Measurements from ENCODE around the gene PANX2.
A peak's percentile ranks its signal among the peaks of the same experiment; 100 is the strongest.

PANX2 gene

DNA sequence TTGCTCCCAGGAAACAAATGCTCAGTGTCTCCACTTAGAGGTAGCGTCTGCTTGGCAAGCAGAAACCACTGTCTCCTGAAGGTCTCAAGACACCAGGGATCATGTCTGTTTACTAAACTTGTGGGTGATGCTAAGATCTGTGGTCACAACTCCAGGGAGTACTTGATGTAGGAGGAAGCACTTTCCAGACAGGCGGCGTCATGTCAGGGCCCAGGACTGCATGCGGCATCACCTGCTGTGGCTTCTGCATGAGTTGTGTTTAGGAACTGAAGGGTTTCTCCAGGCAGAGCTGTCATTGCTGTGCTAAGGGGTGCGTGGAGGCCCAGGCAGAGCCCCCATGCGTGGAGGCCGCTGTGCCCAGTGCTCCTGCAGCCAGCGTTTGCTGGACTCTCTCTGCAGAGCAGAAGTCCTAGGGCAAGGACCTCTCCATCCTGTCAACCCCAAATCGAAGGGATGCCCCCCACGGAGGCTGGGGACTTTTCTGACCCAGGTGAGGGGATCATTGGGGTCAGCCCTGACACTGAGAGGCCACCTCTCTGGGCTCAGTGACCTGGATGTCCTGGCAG, 8.1 kb upstream of the PANX2 start:
- Histone ChIP-seq H3K27ac (ENCODE audit: low read length, poor library complexity, severe bottlenecking) (no peak overlapping the region), H3K79me1 (replicated peaks; ENCODE audit: low read length, poor library complexity, severe bottlenecking) (no peaks in the 10 kb centered on the region), H3K23ac (ENCODE audit: low read length in 2 of 2) (no peak overlapping the region)

DNA sequence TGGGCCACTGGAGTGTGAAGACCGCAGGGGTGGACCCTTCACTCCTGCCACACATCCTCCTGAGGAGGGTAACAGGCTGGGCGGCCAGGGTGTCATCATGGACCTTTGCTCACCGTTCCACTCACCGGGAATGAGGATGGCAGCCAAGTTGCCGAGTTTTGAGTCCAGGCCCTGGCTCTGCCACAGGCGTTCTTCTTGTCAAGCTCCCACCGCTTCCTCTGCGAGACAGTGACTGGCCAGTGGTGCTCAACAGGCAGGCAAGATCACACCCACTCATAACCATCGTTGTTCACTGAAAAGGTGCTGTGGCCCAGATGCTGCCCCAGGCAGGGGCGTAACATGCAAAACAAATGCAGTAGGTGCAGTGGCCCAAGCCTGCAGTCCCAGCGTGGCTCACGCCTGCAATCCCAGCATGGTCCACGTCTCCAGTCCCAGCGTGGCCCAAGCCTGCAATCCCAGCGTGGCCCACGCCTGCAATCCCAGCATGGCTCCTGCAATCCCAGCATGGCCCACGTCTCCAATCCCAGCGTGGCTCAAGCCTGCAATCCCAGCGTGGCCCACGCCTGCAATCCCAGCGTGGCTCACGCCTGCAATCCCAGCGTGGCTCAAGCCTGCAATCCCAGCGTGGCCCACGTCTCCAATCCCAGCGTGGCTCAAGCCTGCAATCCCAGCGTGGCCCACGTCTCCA, 5.0 kb upstream of the PANX2 start:
- no peak overlapping the region for H4K8ac ChIP-seq (ENCODE audit: low read length)
- H3K36me3 ChIP-seq (ENCODE audit: control insufficient read depth in 1 of 2, insufficient read depth in 2 of 2, low read depth in 1 of 2, low read length in 2 of 2) = peaks cover 0 to 4% of the 10 kb centered on the region in 2 experiments
- H3K27ac ChIP-seq (ENCODE audit: low read length, poor library complexity, severe bottlenecking) = no peak overlapping the region
- peak overlapping the region in 1 of 2 experiments; percentile 5 for H3K4me3 ChIP-seq (ENCODE audit: insufficient read depth in 1 of 2, low read depth in 1 of 2, low read length in 2 of 2)
- no peak overlapping the region for H3K14ac ChIP-seq (ENCODE audit: low read length in 2 of 2)
- peaks cover 7% of the 10 kb centered on the region for H3K4me1 ChIP-seq (ENCODE audit: control insufficient read depth, insufficient read depth, low read depth, low read length)
- no peak overlapping the region for H2BK15ac ChIP-seq (ENCODE audit: low read depth, poor library complexity, severe bottlenecking)
- no peaks in the 10 kb centered on the region for H3K79me1 ChIP-seq (replicated peaks; ENCODE audit: low read length, poor library complexity, severe bottlenecking)
- H3K9ac ChIP-seq (ENCODE audit: low read length) = no peak overlapping the region
- no peak overlapping the region for H4K91ac ChIP-seq (ENCODE audit: low read length)
- H3K23ac ChIP-seq (ENCODE audit: low read length in 2 of 2) = no peak overlapping the region
- no peak overlapping the region for H2BK120ac ChIP-seq (ENCODE audit: low read depth, low read length)
- H3K4ac ChIP-seq (ENCODE audit: low read depth in 1 of 2, low read length in 2 of 2) = no peak overlapping the region
- no peak overlapping the region for H3K4me2 ChIP-seq (ENCODE audit: low read length, poor library complexity, severe bottlenecking)
- no peak overlapping the region for H2AK5ac ChIP-seq (ENCODE audit: low read length, severe bottlenecking)
- no peaks in the 10 kb centered on the region for H3K9me3 ChIP-seq (ENCODE audit: control insufficient read depth, low read length)
- H2AFZ ChIP-seq (ENCODE audit: low read depth, low read length) = no peak overlapping the region
- H2BK5ac ChIP-seq (ENCODE audit: low read depth, low read length, poor library complexity, severe bottlenecking) = no peak overlapping the region
- WGBS = 95% methylated on average over 28 of the region's 28 CpGs
- H2BK12ac ChIP-seq (ENCODE audit: low read length in 2 of 2) = no peak overlapping the region
- H3K18ac ChIP-seq (ENCODE audit: low read depth in 1 of 2, low read length in 2 of 2) = no peak overlapping the region
- H3K27me3 ChIP-seq (ENCODE audit: control insufficient read depth in 1 of 2, insufficient read depth in 1 of 2, low read length in 2 of 2) = peaks cover 24 to 52% of the 10 kb centered on the region in 2 experiments
- DNase-seq = no peak

More for the DNA sequence above, 8.1 kb upstream of the PANX2 start:
- H3K9me3 ChIP-seq (ENCODE audit: control insufficient read depth, low read length) = no peaks in the 10 kb centered on the region
- no peak overlapping the region for H2BK15ac ChIP-seq (ENCODE audit: low read depth, poor library complexity, severe bottlenecking)
- no peaks in the 10 kb centered on the region for H3K4me1 ChIP-seq (ENCODE audit: control insufficient read depth, insufficient read depth, low read depth, low read length)
- H3K18ac ChIP-seq (ENCODE audit: low read depth in 1 of 2, low read length in 2 of 2) = no peak overlapping the region
- peaks cover 0 to 7% of the 10 kb centered on the region in 2 experiments for H3K36me3 ChIP-seq (ENCODE audit: control insufficient read depth in 1 of 2, insufficient read depth in 2 of 2, low read depth in 1 of 2, low read length in 2 of 2)
- H3K4me2 ChIP-seq (ENCODE audit: low read length, poor library complexity, severe bottlenecking) = no peak overlapping the region
- peak; percentile 71 for DNase-seq
- no peak overlapping the region for H3K4me3 ChIP-seq (ENCODE audit: insufficient read depth in 1 of 2, low read depth in 1 of 2, low read length in 2 of 2)
- no peak overlapping the region for H2BK5ac ChIP-seq (ENCODE audit: low read depth, low read length, poor library complexity, severe bottlenecking)
- H3K14ac ChIP-seq (ENCODE audit: low read length in 2 of 2) = no peak overlapping the region
- H4K8ac ChIP-seq (ENCODE audit: low read length) = no peak overlapping the region
- WGBS = 82% methylated on average over 10 of the region's 10 CpGs
- H2BK12ac ChIP-seq (ENCODE audit: low read length in 2 of 2) = no peak overlapping the region
- no peak overlapping the region for H2AFZ ChIP-seq (ENCODE audit: low read depth, low read length)
- H2BK120ac ChIP-seq (ENCODE audit: low read depth, low read length) = no peak overlapping the region
- no peak overlapping the region for H3K4ac ChIP-seq (ENCODE audit: low read depth in 1 of 2, low read length in 2 of 2)
- H4K91ac ChIP-seq (ENCODE audit: low read length) = no peak overlapping the region
- peaks cover 31 to 54% of the 10 kb centered on the region in 2 experiments for H3K27me3 ChIP-seq (ENCODE audit: control insufficient read depth in 1 of 2, insufficient read depth in 1 of 2, low read length in 2 of 2)
- no peak overlapping the region for H2AK5ac ChIP-seq (ENCODE audit: low read length, severe bottlenecking)
- no peak overlapping the region for H3K9ac ChIP-seq (ENCODE audit: low read length)

- Histone ChIP-seq H3K79me1 (replicated peaks; ENCODE audit: low read length, poor library complexity, severe bottlenecking) (no peaks in the 10 kb centered on the region), H3K4me2 (ENCODE audit: low read length, poor library complexity, severe bottlenecking) (no peak overlapping the region), H2BK120ac (ENCODE audit: low read depth, low read length) (no peak overlapping the region), H3K14ac (ENCODE audit: low read length in 2 of 2) (no peak overlapping the region), H4K91ac (ENCODE audit: low read length) (no peak overlapping the region), H3K4ac (ENCODE audit: low read depth in 1 of 2, low read length in 2 of 2) (no peak overlapping the region), H4K8ac (ENCODE audit: low read length) (no peak overlapping the region), H2BK5ac (ENCODE audit: low read depth, low read length, poor library complexity, severe bottlenecking) (no peak overlapping the region), H3K9me3 (ENCODE audit: control insufficient read depth, low read length) (no peaks in the 10 kb centered on the region), H3K23ac (ENCODE audit: low read length in 2 of 2) (no peak overlapping the region), H2AFZ (ENCODE audit: low read depth, low read length) (no peak overlapping the region), H3K36me3 (ENCODE audit: control insufficient read depth in 1 of 2, insufficient read depth in 2 of 2, low read depth in 1 of 2, low read length in 2 of 2) (no peaks in the 10 kb centered on the region), H2BK12ac (ENCODE audit: low read length in 2 of 2) (no peak overlapping the region), H2AK5ac (ENCODE audit: low read length, severe bottlenecking) (no peak overlapping the region), H3K9ac (ENCODE audit: low read length) (no peak overlapping the region), H3K18ac (ENCODE audit: low read depth in 1 of 2, low read length in 2 of 2) (no peak overlapping the region), H3K4me1 (ENCODE audit: control insufficient read depth, insufficient read depth, low read depth, low read length) (peaks cover 12% of the 10 kb centered on the region), H3K27me3 (ENCODE audit: control insufficient read depth in 1 of 2, insufficient read depth in 1 of 2, low read length in 2 of 2) (peaks cover 26 to 44% of the 10 kb centered on the region in 2 experiments), H3K4me3 (ENCODE audit: insufficient read depth in 1 of 2, low read depth in 1 of 2, low read length in 2 of 2) (no peak overlapping the region), H2BK15ac (ENCODE audit: low read depth, poor library complexity, severe bottlenecking) (no peak overlapping the region), H3K27ac (ENCODE audit: low read length, poor library complexity, severe bottlenecking) (no peak overlapping the region)
- DNase-seq = no peak
- WGBS = 73% methylated on average over 11 of the region's 11 CpGs
Measured at GRCh38 chr22:50167689-50168489, 2.6 kb upstream of the PANX2 start.
